B cell (primary cell): ENCODE measurements around the gene RGS17. TPM values are rescaled to one million over a fixed set of nuclear protein-coding genes. Genes with fewer than 3 reads are reported as not detected.

ENCODE experiments used
- ATAC-seq: fragments of 200-7000 bp; cut with Tn5 transposase; one replicate; pipeline ENCODE4 v1.10.0; 2021; ENCODE audit warnings: low read depth, mild to moderate bottlenecking, moderate number of reproducible peaks, moderate library complexity
- CTCF ChIA-PET: fragments of 350-600 bp; sonication (Branson Sonifier 250); formaldehyde crosslinking; loops from one replicate; lab custom pipeline; 2021; ENCODE audit warnings: antibody characterized with exemption, inconsistent platforms; lab: Charles Lee
- POLR2A ChIA-PET: fragments of 350-600 bp; sonication (Branson Sonifier 250); formaldehyde crosslinking; loops from one replicate; lab custom pipeline; 2021; ENCODE audit warnings: antibody characterized with exemption; lab: Charles Lee
- DNase-seq: peaks from one replicate; pipeline ENCODE4 v3.0.0; 2013
- H2AFZ ChIP-seq: 2 replicates; pipeline ENCODE4 v1.6.1; 2012; ENCODE audit warnings: mild to moderate bottlenecking, low read depth, low read length; ENCODE audit not compliant: insufficient read depth, poor library complexity, severe bottlenecking
- H3K27ac ChIP-seq, 2 donors: 1 replicate in 1 of 2; 2 replicates in 1 of 2; pipeline ENCODE4 v1.5.1; 2012 to 2013; ENCODE audit warnings: low read length in 2 of 2, mild to moderate bottlenecking in 2 of 2, moderate library complexity in 1 of 2
- H3K27me3 ChIP-seq, 4 experiments: fragments of 200-600 bp in 1 of 4; sonication (generic) in 1 of 4; replicated peaks in 1 of 4; 1 replicate in 2 of 4; 2 replicates in 2 of 4; pipeline versions ENCODE4 v1.6.1 to v1.7.0; 2013 to 2016; ENCODE audit warnings: low read length in 3 of 4, mild to moderate bottlenecking in 2 of 4, mixed read lengths in 1 of 4, moderate library complexity in 1 of 4; ENCODE audit not compliant: insufficient read depth in 4 of 4, control insufficient read depth in 3 of 4; ENCODE audit errors: control extremely low read depth in 1 of 4
- H3K36me3 ChIP-seq, 2 experiments: replicated peaks in 1 of 2; 1 replicate in 1 of 2; 2 replicates in 1 of 2; pipeline versions ENCODE4 v1.6.1 to v1.7.1; 2013; ENCODE audit warnings: low read length in 1 of 2; ENCODE audit not compliant: insufficient read depth in 2 of 2, control insufficient read depth in 1 of 2; ENCODE audit errors: control extremely low read depth in 1 of 2, extremely low read depth in 1 of 2
- H3K4me1 ChIP-seq, 2 donors: fragments of 200-600 bp in 1 of 2; sonication (generic) in 1 of 2; 1 replicate in 1 of 2; 2 replicates in 1 of 2; pipeline versions ENCODE4 v1.5.1 to v1.6.1; 2013 to 2017; ENCODE audit warnings: low read length in 2 of 2; ENCODE audit not compliant: control insufficient read depth in 2 of 2, insufficient read depth in 2 of 2
- H3K4me2 ChIP-seq: replicated peaks from 2 replicates; pipeline ENCODE3; 2012; ENCODE audit warnings: mild to moderate bottlenecking, low read depth, low read length; ENCODE audit not compliant: poor library complexity, severe bottlenecking
- H3K4me3 ChIP-seq, 5 experiments: fragments of 200-600 bp in 1 of 5; sonication (generic) in 1 of 5; 1 replicate in 3 of 5; 2 replicates in 2 of 5; pipeline versions ENCODE4 v1.5.1 to v1.7.0; 2011 to 2016; ENCODE audit warnings: low read length in 4 of 5, mild to moderate bottlenecking in 4 of 5, low read depth in 2 of 5, control low read depth in 1 of 5, moderate library complexity in 1 of 5; ENCODE audit not compliant: insufficient read depth in 1 of 5; ENCODE audit errors: control extremely low read depth in 1 of 5, extremely low read depth in 1 of 5
- H3K79me2 ChIP-seq: fragments of 200-600 bp; sonication (generic); one replicate; pipeline ENCODE4 v1.6.0; 2016; ENCODE audit warnings: low read length; ENCODE audit not compliant: control insufficient read depth, insufficient read depth
- H3K9ac ChIP-seq: fragments of 200-600 bp; sonication (generic); 2 replicates; pipeline ENCODE4 v1.6.1; 2017; ENCODE audit warnings: mild to moderate bottlenecking, low read length, moderate library complexity
- H3K9me3 ChIP-seq, 3 donors: one replicate each; pipeline versions ENCODE4 v1.6.1 to v1.7.1; 2013; ENCODE audit warnings: low read length in 2 of 3; ENCODE audit not compliant: control insufficient read depth in 2 of 3, insufficient read depth in 1 of 3; ENCODE audit errors: control extremely low read depth in 1 of 3
- H4K20me1 ChIP-seq: 2 replicates; pipeline ENCODE4 v1.6.0; 2012; ENCODE audit warnings: mild to moderate bottlenecking, low read length; ENCODE audit not compliant: insufficient read depth, control insufficient read depth, poor library complexity, severe bottlenecking
- H3K27ac Mint-ChIP-seq: one replicate; pipeline ENCODE4 v1.8.0; 2021; ENCODE audit warnings: mixed read lengths
- H3K27me3 Mint-ChIP-seq: one replicate; pipeline ENCODE4 v1.8.0; 2021; ENCODE audit warnings: mixed read lengths
- H3K4me1 Mint-ChIP-seq: one replicate; pipeline ENCODE4 v1.8.0; 2021; ENCODE audit warnings: mixed read lengths
- H3K4me3 Mint-ChIP-seq: one replicate; pipeline ENCODE4 v1.8.0; 2021; ENCODE audit warnings: mixed read lengths
- H3K9me3 Mint-ChIP-seq: one replicate; pipeline ENCODE4 v1.8.0; 2022; ENCODE audit warnings: mixed read lengths; ENCODE audit not compliant: insufficient read depth
- CTCF ChIP-seq: fragments of 200-600 bp; IDR thresholded peaks from one replicate; pipeline ENCODE4 v1.8.0; 2022; ENCODE audit warnings: antibody characterized with exemption, mild to moderate bottlenecking
- EZH2 ChIP-seq: IDR thresholded peaks from 2 replicates; pipeline ENCODE4 v1.6.1; 2012; ENCODE audit warnings: borderline replicate concordance, low read depth, mild to moderate bottlenecking, moderate library complexity, low read length; ENCODE audit not compliant: insufficient read depth, poor library complexity, severe bottlenecking
- WGBS: methylation state at CpG from one replicate; pipeline ENCODE4 v1.1.5; 2013; ENCODE audit warnings: missing lambda C conversion rate; ENCODE audit not compliant: insufficient coverage; 5-methylcytosine and 5-hydroxymethylcytosine counted together
- intact Hi-C: fragments of 100-400 bp; cut with micrococcal nuclease; formaldehyde crosslinking; loops from one replicate; pipeline ENCODE4 v1.10.0; 2022
- polyA minus RNA-seq: library from RNA; depleted of rRNA, polyadenylated mRNA; stranded (reverse); fragments of >200 nt; gene quantifications from 2 replicates; pipeline ENCODE4 v1.2.3, GENCODE V29; 2012
- polyA plus RNA-seq: library from polyadenylated mRNA; depleted of rRNA; stranded (reverse); fragments of >200 nt; gene quantifications from 2 replicates; pipeline ENCODE4 v1.2.3, GENCODE V29; 2012
- total RNA-seq, 2 donors: library from RNA; stranded (reverse); fragments of 120-200 nt in 1 of 2; gene quantifications; 1 replicate in 1 of 2; 2 replicates in 1 of 2; pipeline versions ENCODE4 v1.2.3 to v1.2.4, GENCODE V29; 2013 to 2022

Gene RGS17
- total RNA-seq (not detected in 2 replicates), polyA plus RNA-seq (not detected in 2 replicates), polyA minus RNA-seq (not detected in 2 replicates)
- under 0.01 TPM for total RNA-seq (2013)

GRCh38 chr6:153131037-153131981 is at the start of gene RGS17:
RGS17 (minus strand) TSS chr6:153131282; CDS start chr6:153044018, 87,264 bp downstream.
- 6% methylated on average over 84 of the region's 89 CpGs for WGBS
- Histone ChIP-seq H3K4me1 (peaks cover 8 to 23% of the 10 kb centered on the region in 2 donors), H3K79me2 (no peaks in the 10 kb centered on the region), H3K27me3 (peaks cover 0 to 38% (median 23%) of the 10 kb centered on the region in 4 experiments), H3K27ac (no peak within 1 kb of the TSS), H2AFZ (peak within 1 kb of the TSS; percentile 70), H4K20me1 (no peaks in the 10 kb centered on the region), H3K4me2 (peak within 1 kb of the TSS; percentile 88), H3K4me3 (peak within 1 kb of the TSS; percentile 21 to 58 (median 44)), H3K9me3 (peaks cover 0 to 5% (median 0%) of the 10 kb centered on the region in 3 donors), H3K9ac (peak within 1 kb of the TSS; percentile 55), H3K36me3 (no peaks in the 10 kb centered on the region)
- ATAC-seq (no peak), DNase-seq (no peak)
- Mint-ChIP-seq H3K4me1 (peaks cover 20% of the 10 kb centered on the region), H3K4me3 (peak within 1 kb of the TSS; percentile 84), H3K9me3 (no peaks in the 10 kb centered on the region), H3K27ac (no peak within 1 kb of the TSS), H3K27me3 (peaks cover 43% of the 10 kb centered on the region)
- POLR2A ChIA-PET, result no interaction called here
- intact Hi-C loops, result no loop called here
- CTCF ChIA-PET, result no interaction called here
- TF ChIP-seq EZH2, result no peak

GRCh38 chr6:153172815-153173214 is 41.7 kb upstream of the RGS17 start:
- DNase-seq, result no peak
- CTCF ChIA-PET, result no interaction called here
- Histone ChIP-seq H3K9me3 (no peaks in the 10 kb centered on the region), H3K36me3 (no peaks in the 10 kb centered on the region), H3K79me2 (no peaks in the 10 kb centered on the region), H3K27ac (no peak overlapping the region), H4K20me1 (no peaks in the 10 kb centered on the region), H3K4me1 (no peaks in the 10 kb centered on the region), H2AFZ (no peak overlapping the region), H3K4me3 (no peak overlapping the region), H3K4me2 (no peak overlapping the region), H3K27me3 (no peaks in the 10 kb centered on the region), H3K9ac (no peak overlapping the region)
- intact Hi-C loops, result no loop called here
- no peaks in the 10 kb centered on the region for H3K9me3 Mint-ChIP-seq
- no peaks in the 10 kb centered on the region for H3K27me3 Mint-ChIP-seq
- TF ChIP-seq EZH2 (no peak), CTCF (no peak)
- POLR2A ChIA-PET, result no interaction called here
- no peak overlapping the region for H3K27ac Mint-ChIP-seq
- no peak overlapping the region for H3K4me3 Mint-ChIP-seq
- H3K4me1 Mint-ChIP-seq, result no peaks in the 10 kb centered on the region
- ATAC-seq, result no peak
